Esophagus squamous epithelium (tissue), 5 donors: Measurements from ENCODE around the gene AURKA. TPM values are rescaled to one million over a fixed set of nuclear protein-coding genes. Genes with fewer than 3 reads are reported as not detected.
"Not testable (repeated sequence)": the region's sequence is repeated elsewhere in the genome, so short reads cannot be mapped to it uniquely, and the experiment has no call there.

Experiments
- DNase-seq: peaks from one replicate; lab custom pipeline; 2025; lab: John Stamatoyannopoulos, UW
- H3K27ac ChIP-seq, 4 donors: fragments of 200-600 bp; sonication (generic); one replicate each; pipeline ENCODE4 v1.5.1; 2016 to 2019; ENCODE audit warnings: mild to moderate bottlenecking in 1 of 4
- H3K27me3 ChIP-seq, 4 donors: fragments of 200-600 bp; sonication (generic); 1 replicate in 3 of 4; 2 replicates in 1 of 4; pipeline versions ENCODE4 v1.5.1 to v1.6.0; 2017 to 2021; ENCODE audit warnings: antibody characterized with exemption in 1 of 4
- H3K36me3 ChIP-seq, 3 donors: fragments of 200-600 bp; sonication (generic); one replicate each; pipeline ENCODE4 v1.5.1; 2016 to 2019
- H3K4me1 ChIP-seq, 3 donors: fragments of 200-600 bp; sonication (generic); one replicate each; pipeline ENCODE4 v1.5.1; 2017 to 2019
- H3K4me3 ChIP-seq, 4 donors: fragments of 200-600 bp; sonication (generic); 1 replicate in 3 of 4; 2 replicates in 1 of 4; pipeline ENCODE4 v1.5.1; 2016 to 2019; ENCODE audit warnings: mild to moderate bottlenecking in 2 of 4, moderate library complexity in 1 of 4
- H3K9me3 ChIP-seq, 3 donors: fragments of 200-600 bp; sonication (generic); one replicate each; pipeline ENCODE4 v1.5.1; 2016 to 2019
- CTCF ChIP-seq, 6 experiments: fragments of 450-650 bp in 4 of 6; fragments of 200-600 bp in 2 of 6; sonication (generic) in 2 of 6; IDR thresholded peaks; one replicate each; pipeline ENCODE4 v1.5.1; 2016 to 2019; ENCODE audit warnings: antibody characterized with exemption in 6 of 6, mild to moderate bottlenecking in 4 of 6, moderate library complexity in 4 of 6
- POLR2A ChIP-seq, 4 donors: fragments of 450-650 bp; IDR thresholded peaks; one replicate each; pipeline ENCODE4 v1.6.1; 2017; ENCODE audit warnings: antibody characterized with exemption in 4 of 4, mild to moderate bottlenecking in 4 of 4, moderate library complexity in 3 of 4
- WGBS, 2 donors: methylation state at CpG; one replicate each; pipeline ENCODE4 v1.1.5; 2018; 5-methylcytosine and 5-hydroxymethylcytosine counted together
- intact Hi-C: fragments of 100-400 bp; cut with DNase I; formaldehyde crosslinking; loops from one replicate; pipeline ENCODE4 v1.15.0; 2022
- total RNA-seq, 4 donors: library from RNA; depleted of rRNA; stranded (reverse); fragments of >200 nt; gene quantifications; one replicate each; pipeline ENCODE4 v1.1.0, GENCODE V29; 2016
- donor health status: DM: yes; HTN: yes; CAD: no.

The AURKA gene
- total RNA-seq, 4 donors from 2014 or later = 2.9 to 25.8 (median 12.3) TPM

GRCh38 chr20:56342783-56343182 is 49.2 kb downstream of the AURKA start:
- DNase-seq = no peak
- peaks cover 0 to 8% (median 3%) of the 10 kb centered on the region in 3 donors for H3K4me1 ChIP-seq
- intact Hi-C loops = no loop called here
- 67 to 71% methylated on average over 1 to 3 of the region's 3 CpGs for WGBS, 2 donors
- TF ChIP-seq POLR2A (IDR thresholded peaks at IDR 0.05) (no peak), CTCF (IDR thresholded peaks at IDR 0.05) (no peak)
- H3K27ac ChIP-seq = no peak overlapping the region
- H3K36me3 ChIP-seq = no peaks in the 10 kb centered on the region
- H3K9me3 ChIP-seq = no peaks in the 10 kb centered on the region
- peaks cover 0 to 62% (median 0%) of the 10 kb centered on the region in 4 donors for H3K27me3 ChIP-seq
- H3K4me3 ChIP-seq = no peak overlapping the region

- H3K4me3 ChIP-seq, H3K9me3 ChIP-seq, DNase-seq, H3K27ac ChIP-seq, intact Hi-C loops, H3K36me3 ChIP-seq, H3K4me1 ChIP-seq: not testable (repeated sequence)
- 41 to 82% methylated on average over 3 to 6 of the region's 8 CpGs for WGBS, 2 donors
- H3K27me3 ChIP-seq = peaks cover 0 to 25% (median 0%) of the 10 kb centered on the region in 4 donors
These were observed 55.3 kb downstream of the AURKA start for GRCh38 chr20:56336709-56337108.

- DNase-seq = no peak
- WGBS, 2 donors = 38 to 56% methylated on average over 5 of the region's 5 CpGs
These were observed 63.2 kb downstream of the AURKA start for GRCh38 chr20:56328861-56329260.

GRCh38 chr20:56324806-56325205 is 67.2 kb downstream of the AURKA start:
- Histone ChIP-seq H3K4me3 (no peak overlapping the region), H3K27me3 (no peaks in the 10 kb centered on the region), H3K4me1 (no peaks in the 10 kb centered on the region), H3K9me3 (no peaks in the 10 kb centered on the region), H3K27ac (no peak overlapping the region), H3K36me3 (no peaks in the 10 kb centered on the region)
- no peak for TF ChIP-seq CTCF (IDR thresholded peaks at IDR 0.05)
- no peak for DNase-seq
- intact Hi-C loops = no loop called here

More at GRCh38 chr20:56328861-56329260, 63.2 kb downstream of the AURKA start:
- H3K4me1 ChIP-seq = no peaks in the 10 kb centered on the region
- no peaks in the 10 kb centered on the region for H3K36me3 ChIP-seq
- no peaks in the 10 kb centered on the region for H3K9me3 ChIP-seq
- no peak overlapping the region for H3K27ac ChIP-seq
- TF ChIP-seq POLR2A (IDR thresholded peaks at IDR 0.05) (no peak), CTCF (IDR thresholded peaks at IDR 0.05) (no peak)
- peaks cover 0 to 4% (median 0%) of the 10 kb centered on the region in 4 donors for H3K27me3 ChIP-seq
- intact Hi-C loops = no loop called here
- H3K4me3 ChIP-seq = no peak overlapping the region

GRCh38 chr20:56323656-56324055 is 68.4 kb downstream of the AURKA start:
- TF ChIP-seq CTCF (IDR thresholded peaks at IDR 0.05) (no peak), POLR2A (IDR thresholded peaks at IDR 0.05) (no peak)
- H3K36me3 ChIP-seq = no peaks in the 10 kb centered on the region
- no peak overlapping the region for H3K4me3 ChIP-seq
- H3K27me3 ChIP-seq = no peaks in the 10 kb centered on the region
- DNase-seq = no peak
- 17 to 58% methylated on average over 1 to 6 of the region's 6 CpGs for WGBS, 2 donors
- no peak overlapping the region for H3K27ac ChIP-seq
- H3K4me1 ChIP-seq = no peaks in the 10 kb centered on the region
- no peaks in the 10 kb centered on the region for H3K9me3 ChIP-seq
- intact Hi-C loops = no loop called here

GRCh38 chr20:56323206-56323605 is 68.8 kb downstream of the AURKA start:
- intact Hi-C loops = no loop called here
- WGBS, 2 donors = 33 to 53% methylated on average over 2 of the region's 2 CpGs
- Histone ChIP-seq H3K4me1 (no peaks in the 10 kb centered on the region), H3K36me3 (no peaks in the 10 kb centered on the region), H3K27ac (no peak overlapping the region), H3K4me3 (no peak overlapping the region), H3K27me3 (no peaks in the 10 kb centered on the region), H3K9me3 (no peaks in the 10 kb centered on the region)
- TF ChIP-seq POLR2A (IDR thresholded peaks at IDR 0.05) (no peak), CTCF (IDR thresholded peaks at IDR 0.05) (no peak)
- no peak for DNase-seq
